HFFc6 (cell line): ENCODE measurements around the gene SYT11. TPM values are rescaled to one million over a fixed set of nuclear protein-coding genes. Genes with fewer than 3 reads are reported as not detected.

ENCODE experiments used
- DNase-seq: peaks from one replicate; pipeline ENCODE4 v3.0.0-alpha.2; 2018
- H3K27ac Mint-ChIP-seq: 2 replicates; pipeline ENCODE4 v1.8.0; 2020; ENCODE audit warnings: mild to moderate bottlenecking, mixed read lengths
- H3K27me3 Mint-ChIP-seq: 2 replicates; pipeline ENCODE4 v1.8.0; 2021; ENCODE audit warnings: mild to moderate bottlenecking, moderate library complexity, mixed read lengths; ENCODE audit not compliant: insufficient read depth
- H3K36me3 Mint-ChIP-seq: 2 replicates; pipeline ENCODE4 v1.8.0; 2021; ENCODE audit warnings: low read depth, mixed read lengths
- H3K4me1 Mint-ChIP-seq: 2 replicates; pipeline ENCODE4 v1.8.0; 2020; ENCODE audit warnings: low read depth, mixed read lengths
- H3K4me3 Mint-ChIP-seq: 2 replicates; pipeline ENCODE4 v1.8.0; 2020; ENCODE audit warnings: mild to moderate bottlenecking, moderate library complexity, mixed read lengths
- H3K9me3 Mint-ChIP-seq: 2 replicates; pipeline ENCODE4 v1.8.0; 2020; ENCODE audit warnings: mild to moderate bottlenecking, mixed read lengths
- total RNA-seq, 6 experiments: library from RNA; stranded (reverse); fragmentation: NEBNext Ultra II Directional; extraction: Animal tissue kit (Norgen Biotek cat#: 25700); gene quantifications; 2 replicates in 1 of 6; 3 replicates in 5 of 6; pipeline ENCODE4 v1.2.3, GENCODE V29; 2021
- TF ChIP-seq, protein P1 (sequence below): fragments of 200-600 bp; sonication (generic); IDR thresholded peaks from 2 replicates; pipeline ENCODE4 v1.5.0; 2021; ENCODE audit warnings: antibody characterized with exemption, mild to moderate bottlenecking

Gene SYT11
- total RNA-seq, 6 experiments from 2014 or later: 38.9 to 56.0 (median 48.8) TPM

- Mint-ChIP-seq H3K4me3 (peak overlapping the region; percentile 92), H3K9me3 (no peaks in the 10 kb centered on the region; the same call in 1 of the 2 replicates), H3K27me3 (peaks cover 7% of the 10 kb centered on the region), H3K4me1 (peaks cover 49% of the 10 kb centered on the region), H3K36me3 (peaks cover 59% of the 10 kb centered on the region), H3K27ac (peak overlapping the region; percentile 91)
- TF ChIP-seq, protein P1, sequence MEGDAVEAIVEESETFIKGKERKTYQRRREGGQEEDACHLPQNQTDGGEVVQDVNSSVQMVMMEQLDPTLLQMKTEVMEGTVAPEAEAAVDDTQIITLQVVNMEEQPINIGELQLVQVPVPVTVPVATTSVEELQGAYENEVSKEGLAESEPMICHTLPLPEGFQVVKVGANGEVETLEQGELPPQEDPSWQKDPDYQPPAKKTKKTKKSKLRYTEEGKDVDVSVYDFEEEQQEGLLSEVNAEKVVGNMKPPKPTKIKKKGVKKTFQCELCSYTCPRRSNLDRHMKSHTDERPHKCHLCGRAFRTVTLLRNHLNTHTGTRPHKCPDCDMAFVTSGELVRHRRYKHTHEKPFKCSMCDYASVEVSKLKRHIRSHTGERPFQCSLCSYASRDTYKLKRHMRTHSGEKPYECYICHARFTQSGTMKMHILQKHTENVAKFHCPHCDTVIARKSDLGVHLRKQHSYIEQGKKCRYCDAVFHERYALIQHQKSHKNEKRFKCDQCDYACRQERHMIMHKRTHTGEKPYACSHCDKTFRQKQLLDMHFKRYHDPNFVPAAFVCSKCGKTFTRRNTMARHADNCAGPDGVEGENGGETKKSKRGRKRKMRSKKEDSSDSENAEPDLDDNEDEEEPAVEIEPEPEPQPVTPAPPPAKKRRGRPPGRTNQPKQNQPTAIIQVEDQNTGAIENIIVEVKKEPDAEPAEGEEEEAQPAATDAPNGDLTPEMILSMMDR: no peak
- DNase-seq: no peak
Observed at GRCh38 chr1:155912056-155912536, 52.7 kb downstream of the SYT11 start.

- peak; percentile 71 for DNase-seq
- Mint-ChIP-seq H3K4me3 (peak overlapping the region; percentile 10), H3K9me3 (no peaks in the 10 kb centered on the region; the same call in 1 of the 2 replicates), H3K27me3 (peaks cover 7% of the 10 kb centered on the region), H3K27ac (peak overlapping the region; percentile 88), H3K36me3 (peaks cover 68% of the 10 kb centered on the region), H3K4me1 (peaks cover 49% of the 10 kb centered on the region)
- TF ChIP-seq, protein P1: no peak
Observed at GRCh38 chr1:155913969-155914757, 54.8 kb downstream of the SYT11 start.

- H3K36me3 Mint-ChIP-seq: peaks cover 61% of the 10 kb centered on the region
- no peak overlapping the region for H3K27ac Mint-ChIP-seq
- H3K4me1 Mint-ChIP-seq: peaks cover 15% of the 10 kb centered on the region
- TF ChIP-seq, protein P1: no peak
- DNase-seq: no peak
- no peaks in the 10 kb centered on the region for H3K27me3 Mint-ChIP-seq
- H3K4me3 Mint-ChIP-seq: no peak overlapping the region
- no peaks in the 10 kb centered on the region; the same call in 1 of the 2 replicates for H3K9me3 Mint-ChIP-seq
Observed at GRCh38 chr1:155918660-155919059, 59.3 kb downstream of the SYT11 start.

- Mint-ChIP-seq H3K27ac (no peak overlapping the region), H3K36me3 (peaks cover 53% of the 10 kb centered on the region), H3K4me1 (peaks cover 4% of the 10 kb centered on the region), H3K9me3 (no peaks in the 10 kb centered on the region), H3K27me3 (no peaks in the 10 kb centered on the region), H3K4me3 (no peak overlapping the region)
- DNase-seq: no peak
- TF ChIP-seq, protein P1: no peak
Observed at GRCh38 chr1:155919801-155920200, 60.4 kb downstream of the SYT11 start.

DNA sequence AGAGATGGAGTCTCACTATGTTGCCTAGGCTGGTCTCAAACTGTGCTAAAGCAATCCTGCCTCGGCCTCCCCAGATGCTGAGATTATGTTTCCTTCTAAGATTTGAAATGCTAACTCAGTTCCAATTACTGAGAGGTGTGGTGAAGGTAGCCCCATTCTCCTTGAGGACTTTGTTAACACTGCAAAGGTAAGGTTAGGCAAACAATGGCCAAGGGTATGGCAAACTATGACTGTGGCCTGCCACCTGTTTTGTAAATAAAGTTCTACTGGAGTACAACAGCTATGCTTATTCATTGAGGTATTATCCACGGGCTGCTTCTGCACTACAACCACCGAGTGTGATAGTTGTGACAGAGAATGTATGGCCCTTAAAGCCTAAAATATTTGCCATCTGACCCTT lies 61.4 kb downstream of the SYT11 start:
- Mint-ChIP-seq H3K36me3 (peaks cover 53% of the 10 kb centered on the region), H3K4me1 (no peaks in the 10 kb centered on the region; the same call in 1 of the 2 replicates), H3K9me3 (no peaks in the 10 kb centered on the region), H3K27me3 (no peaks in the 10 kb centered on the region), H3K27ac (peak overlapping the region; percentile 24; the same call in 1 of the 2 replicates), H3K4me3 (no peak overlapping the region)
- TF ChIP-seq, protein P1: no peak
- no peak for DNase-seq
